ENCODE results near the gene TRAIP.

Gene TRAIP

GRCh38 chr3:49878686-49879085 is 22.3 kb upstream of the TRAIP start:
- DNase-seq: no peak
- Histone ChIP-seq H3K27me3 (replicated peaks) (peaks cover 4% of the 10 kb centered on the region), H3K4me3 (ENCODE audit: low read depth, low read length) (no peak overlapping the region), H3K36me3 (replicated peaks) (no peaks in the 10 kb centered on the region), H3K27ac (no peak overlapping the region)
- no peak for TF ChIP-seq CTCF (IDR thresholded peaks at IDR 0.05; ENCODE audit: low read depth, low read length, missing control alignments)
- in situ Hi-C loops (cut with HindIII; ENCODE audit: low pct_ligation_motif_present, low sequenced_read_pairs): no loop called here

DNA sequence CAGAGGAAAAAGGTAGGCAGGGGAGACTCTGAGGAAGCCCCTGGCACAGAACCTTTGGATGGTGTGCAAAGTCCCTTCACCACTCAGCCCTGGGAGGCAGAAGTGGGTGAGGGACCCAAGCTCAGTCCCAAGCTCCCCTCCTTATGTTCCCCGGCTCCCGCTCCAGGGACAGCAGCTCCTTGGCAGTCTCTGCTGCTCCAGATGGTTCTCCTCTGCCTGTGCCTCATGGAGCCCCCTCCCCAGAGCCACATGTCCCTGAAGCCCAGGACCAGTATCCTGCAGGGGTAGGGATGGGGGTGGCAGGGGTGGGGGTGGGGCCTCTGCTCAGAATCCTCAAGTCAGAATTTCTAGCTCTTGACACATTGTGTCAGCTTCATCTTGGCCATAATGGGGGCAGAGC is 21.4 kb upstream of the TRAIP start:
- DNase-seq: no peak
- in situ Hi-C loops (cut with HindIII; ENCODE audit: low pct_ligation_motif_present, low sequenced_read_pairs): no loop called here
- Histone ChIP-seq H3K27me3 (replicated peaks) (peaks cover 4% of the 10 kb centered on the region), H3K27ac (no peak overlapping the region), H3K4me3 (ENCODE audit: low read depth, low read length) (no peak overlapping the region), H3K36me3 (replicated peaks) (no peaks in the 10 kb centered on the region)
- no peak for TF ChIP-seq CTCF (IDR thresholded peaks at IDR 0.05; ENCODE audit: low read depth, low read length, missing control alignments)

GRCh38 chr3:49876567-49876966 is 20.2 kb upstream of the TRAIP start:
- Histone ChIP-seq H3K27me3 (replicated peaks) (no peaks in the 10 kb centered on the region), H3K27ac (no peak overlapping the region), H3K4me3 (ENCODE audit: low read depth, low read length) (no peak overlapping the region), H3K36me3 (replicated peaks) (no peaks in the 10 kb centered on the region)
- in situ Hi-C loops (cut with HindIII; ENCODE audit: low pct_ligation_motif_present, low sequenced_read_pairs): no loop called here
- no peak for TF ChIP-seq CTCF (IDR thresholded peaks at IDR 0.05; ENCODE audit: low read depth, low read length, missing control alignments)
- no peak for DNase-seq

DNA sequence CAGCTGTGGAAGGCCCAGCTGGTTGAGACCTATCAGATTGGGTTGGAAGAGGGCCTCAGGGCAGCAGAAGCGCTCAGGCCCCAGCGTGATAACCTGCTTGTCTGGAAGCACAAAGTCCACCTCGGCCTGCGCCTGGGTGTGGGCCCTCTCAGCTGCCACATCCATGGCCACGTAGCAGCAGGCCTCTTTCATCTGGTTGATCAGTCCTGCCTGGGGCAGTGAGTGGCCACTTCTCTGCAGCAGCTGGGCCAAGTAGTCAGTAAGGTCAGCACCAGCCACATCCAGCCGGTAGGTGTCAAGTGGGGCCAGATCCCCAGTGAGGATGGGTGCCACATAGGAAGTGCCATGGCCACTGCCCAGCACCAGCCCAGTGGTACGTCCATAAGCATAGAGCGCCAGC is 17.3 kb upstream of the TRAIP start:
- in situ Hi-C loops (cut with HindIII; ENCODE audit: low pct_ligation_motif_present, low sequenced_read_pairs): no loop called here
- TF ChIP-seq CTCF (IDR thresholded peaks at IDR 0.05; ENCODE audit: low read depth, low read length, missing control alignments): no peak
- DNase-seq: no peak
- no peaks in the 10 kb centered on the region for H3K36me3 ChIP-seq (replicated peaks)
- H3K27ac ChIP-seq: no peak overlapping the region
- peaks cover 21% of the 10 kb centered on the region for H3K27me3 ChIP-seq (replicated peaks)
- H3K4me3 ChIP-seq (ENCODE audit: low read depth, low read length): no peak overlapping the region

DNA sequence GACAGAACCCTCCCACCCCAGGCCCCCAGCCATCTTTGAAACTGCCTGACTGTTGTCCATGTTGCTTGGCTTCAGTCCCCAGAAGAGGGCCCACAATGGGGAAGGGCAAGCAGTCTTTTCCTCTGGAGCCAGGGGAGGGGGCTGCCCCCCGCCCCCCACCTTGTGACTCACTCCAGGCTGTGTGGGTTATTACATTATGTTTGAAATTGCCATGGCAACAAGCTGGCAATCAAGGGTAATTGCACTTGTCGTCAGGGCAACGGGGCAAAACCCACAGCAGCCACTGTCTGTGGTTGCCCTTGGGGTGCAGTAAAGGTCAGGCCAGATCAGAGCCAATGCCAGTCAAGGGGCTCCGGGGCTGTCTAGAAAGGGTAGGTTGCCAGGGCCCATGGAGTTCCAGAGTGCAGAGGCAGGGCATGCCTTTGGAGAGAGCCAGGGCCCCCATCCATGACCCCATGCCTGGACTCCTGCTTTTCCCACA is 16.5 kb upstream of the TRAIP start:
- H3K27me3 ChIP-seq (replicated peaks): peaks cover 26% of the 10 kb centered on the region
- in situ Hi-C loops (cut with HindIII; ENCODE audit: low pct_ligation_motif_present, low sequenced_read_pairs): no loop called here
- no peak overlapping the region for H3K4me3 ChIP-seq (ENCODE audit: low read depth, low read length)
- H3K36me3 ChIP-seq (replicated peaks): no peaks in the 10 kb centered on the region
- H3K27ac ChIP-seq: no peak overlapping the region
- TF ChIP-seq CTCF (IDR thresholded peaks at IDR 0.05; ENCODE audit: low read depth, low read length, missing control alignments): no peak
- no peak for DNase-seq

DNA sequence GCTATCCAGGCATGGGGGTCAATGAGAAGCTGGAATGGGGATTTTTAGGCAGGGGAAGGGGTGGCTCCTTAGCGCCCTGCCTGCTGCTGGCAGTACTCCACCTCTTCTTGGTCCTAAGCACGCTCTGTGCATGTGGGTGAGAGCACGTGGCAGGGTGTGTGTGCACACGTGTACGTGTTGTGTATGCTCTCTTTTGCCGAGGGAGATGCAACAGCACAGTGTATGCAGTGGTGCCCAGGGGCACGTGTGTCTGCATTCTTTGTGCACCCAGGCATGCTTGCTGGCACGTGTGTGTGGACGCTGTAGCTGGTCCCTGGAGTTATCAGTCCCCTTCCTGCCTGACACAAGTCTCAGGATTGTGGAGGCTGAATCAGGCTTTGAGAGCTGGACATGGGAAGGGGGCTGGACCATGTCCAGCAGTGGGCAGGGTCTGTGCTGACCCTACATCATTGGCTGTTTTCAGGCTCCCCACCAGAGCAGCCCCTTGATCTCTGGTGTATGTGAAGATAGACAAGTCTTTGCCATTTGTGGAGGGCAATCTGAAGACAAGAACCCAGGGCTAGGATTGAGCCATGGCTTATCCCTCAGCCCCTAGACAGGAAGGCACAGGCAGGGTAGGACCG is 15.3 kb upstream of the TRAIP start:
- Histone ChIP-seq H3K27ac (no peak overlapping the region), H3K36me3 (replicated peaks) (no peaks in the 10 kb centered on the region), H3K27me3 (replicated peaks) (peaks cover 28% of the 10 kb centered on the region), H3K4me3 (ENCODE audit: low read depth, low read length) (no peak overlapping the region)
- DNase-seq: no peak
- in situ Hi-C loops (cut with HindIII; ENCODE audit: low pct_ligation_motif_present, low sequenced_read_pairs): no loop called here
- TF ChIP-seq CTCF (IDR thresholded peaks at IDR 0.05; ENCODE audit: low read depth, low read length, missing control alignments): no peak

Measured in brain microvascular endothelial cell (primary cell).